ENCODE measurements around the gene DISC1.

GRCh38 chr1:231667896-231668506, 41.4 kb downstream of the DISC1 start:
- no peak for TF ChIP-seq CTCF (IDR thresholded peaks at IDR 0.05)
- TF ChIP-seq POLR2A (IDR thresholded peaks at IDR 0.05), result no peak
